ENCODE results near the gene HAO2. TPM values are rescaled to one million over a fixed set of nuclear protein-coding genes. Genes with fewer than 3 reads are reported as not detected.
A peak's percentile ranks its signal among the peaks of the same experiment; 100 is the strongest.

HAO2 gene
- total RNA-seq, 2 donors from 2014 or later, result not detected

- DNase-seq, result no peak
- Histone ChIP-seq H3K36me3 (ENCODE audit: control insufficient read depth, insufficient read depth, low read length) (no peaks in the 10 kb centered on the region), H3K27ac (ENCODE audit: low read depth, low read length) (no peak overlapping the region), H3K9ac (ENCODE audit: extremely low read depth, low read length, poor library complexity, severe bottlenecking) (no peak overlapping the region), H3K9me3 (ENCODE audit: control insufficient read depth, low read length) (no peaks in the 10 kb centered on the region), H3K4me3 (ENCODE audit: low read length) (no peak overlapping the region), H3K27me3 (ENCODE audit: control insufficient read depth, insufficient read depth, low read length, poor library complexity, severe bottlenecking) (no peaks in the 10 kb centered on the region), H3K4me1 (ENCODE audit: control insufficient read depth, insufficient read depth, low read length) (no peaks in the 10 kb centered on the region)
- H3K36me3 Mint-ChIP-seq (ENCODE audit: low read depth), result no peaks in the 10 kb centered on the region
- H3K27me3 Mint-ChIP-seq (ENCODE audit: insufficient read depth), result peaks cover 3% of the 10 kb centered on the region
- no peak overlapping the region for H3K4me3 Mint-ChIP-seq
- WGBS, 2 experiments (ENCODE audit: insufficient coverage in 1 of 2, insufficient read length in 1 of 2), result 94 to 97% methylated on average over 4 of the region's 4 CpGs
- TF ChIP-seq CTCF (conservative IDR thresholded peaks at IDR 0.05), result no peak
- H3K4me1 Mint-ChIP-seq, result peaks cover 16% of the 10 kb centered on the region
- no peaks in the 10 kb centered on the region for H3K9me3 Mint-ChIP-seq
- H3K27ac Mint-ChIP-seq, result no peak overlapping the region
These were observed 16.0 kb downstream of the HAO2 start for GRCh38 chr1:119384591-119384990.

GRCh38 chr1:119385650-119386049 is 17.1 kb downstream of the HAO2 start:
- Histone ChIP-seq H3K36me3 (ENCODE audit: control insufficient read depth, insufficient read depth, low read length) (no peaks in the 10 kb centered on the region), H3K27ac (ENCODE audit: low read depth, low read length) (no peak overlapping the region), H3K4me1 (ENCODE audit: control insufficient read depth, insufficient read depth, low read length) (no peaks in the 10 kb centered on the region), H3K4me3 (ENCODE audit: low read length) (no peak overlapping the region), H3K9me3 (ENCODE audit: control insufficient read depth, low read length) (no peaks in the 10 kb centered on the region), H3K27me3 (ENCODE audit: control insufficient read depth, insufficient read depth, low read length, poor library complexity, severe bottlenecking) (no peaks in the 10 kb centered on the region), H3K9ac (ENCODE audit: extremely low read depth, low read length, poor library complexity, severe bottlenecking) (no peak overlapping the region)
- no peaks in the 10 kb centered on the region for H3K9me3 Mint-ChIP-seq
- H3K27me3 Mint-ChIP-seq (ENCODE audit: insufficient read depth), result peaks cover 3% of the 10 kb centered on the region
- H3K27ac Mint-ChIP-seq, result no peak overlapping the region
- 100% methylated on average over 1 of the region's 1 CpG; no CpG with 5 or more reads in 1 of the 2 experiments for WGBS, 2 experiments (ENCODE audit: insufficient coverage in 1 of 2, insufficient read length in 1 of 2)
- H3K4me3 Mint-ChIP-seq, result no peak overlapping the region
- no peak for TF ChIP-seq CTCF (conservative IDR thresholded peaks at IDR 0.05)
- no peak for DNase-seq
- H3K36me3 Mint-ChIP-seq (ENCODE audit: low read depth), result no peaks in the 10 kb centered on the region
- H3K4me1 Mint-ChIP-seq, result peaks cover 20% of the 10 kb centered on the region

GRCh38 chr1:119387858-119388257 is 19.3 kb downstream of the HAO2 start:
- H3K4me1 Mint-ChIP-seq, result peaks cover 20% of the 10 kb centered on the region
- no peak overlapping the region for H3K27ac Mint-ChIP-seq
- no peaks in the 10 kb centered on the region for H3K36me3 Mint-ChIP-seq (ENCODE audit: low read depth)
- no peak overlapping the region for H3K27ac ChIP-seq (ENCODE audit: low read depth, low read length)
- H3K27me3 ChIP-seq (ENCODE audit: control insufficient read depth, insufficient read depth, low read length, poor library complexity, severe bottlenecking), result no peaks in the 10 kb centered on the region
- 54 to 71% methylated on average over 1 to 3 of the region's 3 CpGs for WGBS, 2 experiments (ENCODE audit: insufficient coverage in 1 of 2, insufficient read length in 1 of 2)
- H3K4me3 ChIP-seq (ENCODE audit: low read length), result no peak overlapping the region
- H3K27me3 Mint-ChIP-seq (ENCODE audit: insufficient read depth), result peaks cover 8% of the 10 kb centered on the region
- peak; percentile 51 for DNase-seq
- no peaks in the 10 kb centered on the region for H3K36me3 ChIP-seq (ENCODE audit: control insufficient read depth, insufficient read depth, low read length)
- H3K9ac ChIP-seq (ENCODE audit: extremely low read depth, low read length, poor library complexity, severe bottlenecking), result no peak overlapping the region
- no peak overlapping the region for H3K4me3 Mint-ChIP-seq
- TF ChIP-seq CTCF (conservative IDR thresholded peaks at IDR 0.05), result no peak
- no peaks in the 10 kb centered on the region for H3K9me3 Mint-ChIP-seq
- no peaks in the 10 kb centered on the region for H3K4me1 ChIP-seq (ENCODE audit: control insufficient read depth, insufficient read depth, low read length)
- no peaks in the 10 kb centered on the region for H3K9me3 ChIP-seq (ENCODE audit: control insufficient read depth, low read length)

All from endodermal cell (in vitro differentiated cells).